HepG2 (cell line): Measurements from ENCODE around the gene SLC12A5. TPM values are rescaled to one million over a fixed set of nuclear protein-coding genes. Genes with fewer than 3 reads are reported as not detected.
A peak's percentile ranks its signal among the peaks of the same experiment; 100 is the strongest.

Source experiments
- ATAC-seq: fragments of 200-7000 bp; cut with Tn5 transposase; 3 replicates; pipeline ENCODE4 v1.9.1; 2020; ENCODE audit warnings: mild to moderate bottlenecking, moderate library complexity
- Bru-seq: library from RNA; stranded (reverse); fragments of 400-500 nt; gene quantifications from one replicate; lab custom pipeline; 2021; lab: Mats Ljungman, UMichigan
- BruChase-seq, 2 experiments: library from RNA; stranded (reverse); fragments of 400-500 nt; gene quantifications; one replicate each; lab custom pipeline; 2021; lab: Mats Ljungman, UMichigan
- BruUV-seq: library from RNA; stranded (reverse); fragments of 400-500 nt; replicated peaks from 2 replicates; lab custom pipeline; 2021; lab: Mats Ljungman, UMichigan
- CTCF ChIA-PET: fragments of 300-600 bp; formaldehyde crosslinking; extraction: SDS; loops from one replicate; lab custom pipeline; 2021; ENCODE audit warnings: low total read pairs, inconsistent platforms, low intra/inter-chr PET ratio; lab: Yijun Ruan, JAX
- POLR2A ChIA-PET: fragments of 350-600 bp; sonication (Branson Sonifier 250); formaldehyde crosslinking; loops from one replicate; lab custom pipeline; 2020; ENCODE audit warnings: antibody characterized with exemption, inconsistent platforms; lab: Yijun Ruan, JAX
- DNase-seq: peaks from one replicate; pipeline ENCODE4 v3.0.0-alpha.2; 2015; ENCODE audit warnings: low spot score
- FAIRE-seq: peaks from 3 replicates; lab custom pipeline; 2011; peaks lifted over from hg19 to GRCh38; lab: Jason Lieb, UNC
- H2AFZ ChIP-seq: one replicate; pipeline ENCODE4 v1.6.1; 2011; ENCODE audit warnings: low read length, inconsistent platforms
- H3K27ac ChIP-seq: fragments of 300-600 bp; 3 replicates; pipeline ENCODE4 v1.8.0; 2011; ENCODE audit warnings: mixed run types, mild to moderate bottlenecking, mixed read lengths, low read length, inconsistent platforms; ENCODE audit not compliant: insufficient read depth; ENCODE audit errors: extremely low read length
- H3K27me3 ChIP-seq, 2 experiments: fragments of 200-600 bp in 1 of 2; 2 replicates in 1 of 2; 3 replicates in 1 of 2; pipeline versions ENCODE4 v1.6.0 to v1.8.0; 2011; ENCODE audit warnings: low read length in 2 of 2, mild to moderate bottlenecking in 2 of 2, moderate library complexity in 2 of 2, inconsistent platforms in 1 of 2; ENCODE audit not compliant: insufficient read depth in 2 of 2, control insufficient read depth in 1 of 2
- H3K36me3 ChIP-seq, 2 experiments: fragments of 200-600 bp in 1 of 2; replicated peaks in 1 of 2; 2 replicates in 1 of 2; 3 replicates in 1 of 2; pipeline versions ENCODE4 v1.5.1 to v1.8.0; 2011; ENCODE audit warnings: low read length in 2 of 2, inconsistent platforms in 1 of 2; ENCODE audit not compliant: insufficient read depth in 2 of 2, control insufficient read depth in 1 of 2
- H3K4me1 ChIP-seq: 2 replicates; pipeline ENCODE4 v1.5.1; 2012; ENCODE audit warnings: low read length, inconsistent platforms; ENCODE audit not compliant: insufficient read depth
- H3K4me2 ChIP-seq: 2 replicates; pipeline ENCODE4 v1.6.0; 2011; ENCODE audit warnings: low read depth, low read length, inconsistent platforms
- H3K4me3 ChIP-seq, 3 experiments: fragments of 200-600 bp in 1 of 3; sonication (generic), shearing (Covaris generic) in 1 of 3; replicated peaks in 1 of 3; 2 replicates each; pipeline ENCODE4 v1.5.1; 2011 to 2016; ENCODE audit warnings: low read length in 3 of 3, inconsistent platforms in 2 of 3, low read depth in 2 of 3, mild to moderate bottlenecking in 2 of 3, control low read depth in 1 of 3, mixed read lengths in 1 of 3; ENCODE audit not compliant: insufficient read depth in 1 of 3
- H3K79me2 ChIP-seq: one replicate; pipeline ENCODE4 v1.6.1; 2011; ENCODE audit warnings: low read length, inconsistent platforms; ENCODE audit not compliant: insufficient read depth
- H3K9ac ChIP-seq: 2 replicates; pipeline ENCODE4 v1.6.0; 2011; ENCODE audit warnings: mild to moderate bottlenecking, low read depth, low read length, inconsistent platforms; ENCODE audit not compliant: insufficient read depth
- H3K9me3 ChIP-seq: 2 replicates; pipeline ENCODE4 v1.5.1; 2012; ENCODE audit warnings: mild to moderate bottlenecking, low read length
- H4K20me1 ChIP-seq: 2 replicates; pipeline ENCODE4 v1.6.0; 2011; ENCODE audit warnings: inconsistent platforms, mild to moderate bottlenecking, low read length, moderate library complexity; ENCODE audit not compliant: insufficient read depth
- HNRNPK ChIP-seq: fragments of 200-400 bp; formaldehyde crosslinking; IDR thresholded peaks from 2 replicates; pipeline ENCODE4 v1.6.1; 2018; ENCODE audit warnings: low read length, low read depth, moderate library complexity, mild to moderate bottlenecking; ENCODE audit not compliant: poor library complexity, severe bottlenecking
- POGZ ChIP-seq: sonication (generic); formaldehyde crosslinking; IDR thresholded peaks from 2 replicates; pipeline ENCODE4 v1.4.0; 2020; ENCODE audit warnings: mild to moderate bottlenecking, missing genetic modification reagents
- REL ChIP-seq: sonication (generic); formaldehyde crosslinking; conservative IDR thresholded peaks from 2 replicates; pipeline ENCODE4 v1.8.0; 2022; ENCODE audit warnings: mild to moderate bottlenecking, missing genetic modification reagents, moderate library complexity
- ZNF253 ChIP-seq: sonication (generic); formaldehyde crosslinking; IDR thresholded peaks from 2 replicates; pipeline ENCODE4 v1.8.0; 2022; ENCODE audit warnings: mild to moderate bottlenecking, missing genetic modification reagents, borderline replicate concordance
- ZNF451 ChIP-seq: sonication (generic); formaldehyde crosslinking; IDR thresholded peaks from 2 replicates; pipeline ENCODE4 v1.5.0; 2020; ENCODE audit warnings: mild to moderate bottlenecking, missing genetic modification reagents
- ZNF672 ChIP-seq: sonication (generic); formaldehyde crosslinking; IDR thresholded peaks from 2 replicates; pipeline ENCODE4 v1.8.1; 2022; ENCODE audit warnings: missing genetic modification reagents
- ZNF790 ChIP-seq: sonication (generic); formaldehyde crosslinking; IDR thresholded peaks from 2 replicates; pipeline ENCODE4 v1.8.0; 2022; ENCODE audit warnings: missing genetic modification reagents, mild to moderate bottlenecking, borderline replicate concordance
- WGBS: methylation state at CpG from one replicate; pipeline ENCODE4 v1.1.6; 2017; ENCODE audit warnings: low lambda C conversion rate; 5-methylcytosine and 5-hydroxymethylcytosine counted together
- in situ Hi-C: cut with HindIII; loops from 2 replicates; pipeline ENCODE4 v1.10.0; 2017; ENCODE audit warnings: low pct_unique_long_range_greater_than_20kb; ENCODE audit not compliant: extremely low pct_ligation_motif_present
- intact Hi-C: fragments of 100-400 bp; cut with micrococcal nuclease; formaldehyde crosslinking; loops from one replicate; pipeline ENCODE4 v1.10.0; 2022; ENCODE audit not compliant: unreplicated experiment
- long read RNA-seq, 2 experiments: library from RNA in 1 of 2; library from polyadenylated mRNA in 1 of 2; stranded (forward) in 1 of 2; unstranded in 1 of 2; transcript quantifications; one replicate each; pipeline ENCODE4 v2.0.0, GENCODE V29; 2019 to 2022
- polyA minus RNA-seq, 3 experiments: library from RNA; depleted of rRNA, polyadenylated mRNA; stranded (reverse); fragments of >200 nt; gene quantifications; 2 replicates each; pipeline ENCODE4 v1.2.3, GENCODE V29; 2011; ENCODE audit warnings: low replicate concordance in 1 of 3
- polyA plus RNA-seq, 8 experiments: library from polyadenylated mRNA; depleted of rRNA in 3 of 8; stranded (reverse) in 7 of 8; unstranded in 1 of 8; fragments of >200 nt; fragmentation: Illumina TruSeq in 4 of 8; extraction: Trizol in 4 of 8; gene quantifications; 2 replicates each; pipeline versions ENCODE4 v1.2.1 to v1.2.3, GENCODE V29; 2011 to 2016; ENCODE audit warnings: low read depth in 4 of 8, missing spikeins in 1 of 8, mixed read lengths in 1 of 8; ENCODE audit not compliant: insufficient read depth in 1 of 8
- total RNA-seq, 5 experiments: library from RNA; depleted of rRNA; stranded (reverse); fragments of >200 nt; fragmentation: Illumina TruSeq; extraction: Trizol; gene quantifications; 2 replicates each; pipeline ENCODE4 v1.2.3, GENCODE V29; 2016; ENCODE audit warnings: low read depth in 1 of 5
- TF ChIP-seq, protein P1 (sequence below): IDR thresholded peaks from 2 replicates; pipeline ENCODE4 v1.6.1; 2016; ENCODE audit warnings: low read depth, missing genetic modification reagents, missing compliant biosample characterization
- TF ChIP-seq, protein P2 (sequence below): sonication (generic); formaldehyde crosslinking; IDR thresholded peaks from 2 replicates; pipeline ENCODE4 v1.5.1; 2020; ENCODE audit warnings: missing genetic modification reagents, mild to moderate bottlenecking, borderline replicate concordance

The SLC12A5 gene
- total RNA-seq (2016; rRNA removed; fragmentation: Illumina TruSeq; extraction: Trizol) (5.3 and 5.4 TPM in 2 replicates), polyA plus RNA-seq (2011; rRNA removed) (4.3 and 5.6 TPM in 2 replicates), polyA minus RNA-seq (2011; rRNA and poly(A)+ RNA removed; ENCODE audit: low replicate concordance) (2.3 and 2.5 TPM in 2 replicates), Bru-seq, nascent RNA (percentile 29 among the genes with signal in this experiment), BruChase-seq, experiment 1, labeled RNA remaining after a 6-hour chase (percentile 31 among the genes with signal in this experiment), BruChase-seq, experiment 2, labeled RNA remaining after a 2-hour chase (percentile 31 among the genes with signal in this experiment)
- 2.8 and 4.0 TPM in 2 replicates for total RNA-seq (2016; cell fraction: cytosol; rRNA removed; fragmentation: Illumina TruSeq; extraction: Trizol; ENCODE audit: low read depth)
- total RNA-seq (2016; cell fraction: insoluble cytoplasmic fraction; rRNA removed; fragmentation: Illumina TruSeq; extraction: Trizol): 4.2 and 4.4 TPM in 2 replicates
- total RNA-seq (2016; cell fraction: membrane; rRNA removed; fragmentation: Illumina TruSeq; extraction: Trizol): 3.5 and 4.1 TPM in 2 replicates
- total RNA-seq (2016; cell fraction: nucleus; rRNA removed; fragmentation: Illumina TruSeq; extraction: Trizol): 3.0 and 3.9 TPM in 2 replicates
- polyA plus RNA-seq (2011; cell fraction: cytosol; rRNA removed): 4.5 and 6.3 TPM in 2 replicates
- 6.0 and 6.2 TPM in 2 replicates for polyA plus RNA-seq (2011; cell fraction: nucleus; rRNA removed)
- 12.9 and 15.9 TPM in 2 replicates for polyA plus RNA-seq (2012)
- polyA plus RNA-seq (2016; cell fraction: cytosol; fragmentation: Illumina TruSeq; extraction: Trizol; ENCODE audit: low read depth): 27.8 and 30.6 TPM in 2 replicates
- 18.0 and 19.7 TPM in 2 replicates for polyA plus RNA-seq (2016; cell fraction: insoluble cytoplasmic fraction; fragmentation: Illumina TruSeq; extraction: Trizol; ENCODE audit: low read depth)
- 33.5 and 42.8 TPM in 2 replicates for polyA plus RNA-seq (2016; cell fraction: membrane; fragmentation: Illumina TruSeq; extraction: Trizol; ENCODE audit: low read depth)
- polyA plus RNA-seq (2016; cell fraction: nucleus; fragmentation: Illumina TruSeq; extraction: Trizol; ENCODE audit: insufficient read depth, low read depth): 14.1 and 18.5 TPM in 2 replicates
- polyA minus RNA-seq (2011; cell fraction: cytosol; rRNA and poly(A)+ RNA removed): 1.7 and 1.8 TPM in 2 replicates
- polyA minus RNA-seq (2011; cell fraction: nucleus; rRNA and poly(A)+ RNA removed): 3.5 and 3.7 TPM in 2 replicates
- long read RNA-seq, experiment 1, transcript SLC12A5-219 (2 exons, 401 nt): major isoform, 6 of 6 reads
- long read RNA-seq, experiment 1, partial matches to known transcripts: 0 of 6 reads
- long read RNA-seq, experiment 1, other reads (novel, unspliced or antisense): 0 of 6 reads
- long read RNA-seq, experiment 2, transcript SLC12A5-219 (2 exons, 401 nt): major isoform, 14 of 19 reads
- long read RNA-seq, experiment 2, partial matches to known transcripts: 0 of 19 reads
- long read RNA-seq, experiment 2, other reads (novel, unspliced or antisense): 3 of 19 reads

DNA sequence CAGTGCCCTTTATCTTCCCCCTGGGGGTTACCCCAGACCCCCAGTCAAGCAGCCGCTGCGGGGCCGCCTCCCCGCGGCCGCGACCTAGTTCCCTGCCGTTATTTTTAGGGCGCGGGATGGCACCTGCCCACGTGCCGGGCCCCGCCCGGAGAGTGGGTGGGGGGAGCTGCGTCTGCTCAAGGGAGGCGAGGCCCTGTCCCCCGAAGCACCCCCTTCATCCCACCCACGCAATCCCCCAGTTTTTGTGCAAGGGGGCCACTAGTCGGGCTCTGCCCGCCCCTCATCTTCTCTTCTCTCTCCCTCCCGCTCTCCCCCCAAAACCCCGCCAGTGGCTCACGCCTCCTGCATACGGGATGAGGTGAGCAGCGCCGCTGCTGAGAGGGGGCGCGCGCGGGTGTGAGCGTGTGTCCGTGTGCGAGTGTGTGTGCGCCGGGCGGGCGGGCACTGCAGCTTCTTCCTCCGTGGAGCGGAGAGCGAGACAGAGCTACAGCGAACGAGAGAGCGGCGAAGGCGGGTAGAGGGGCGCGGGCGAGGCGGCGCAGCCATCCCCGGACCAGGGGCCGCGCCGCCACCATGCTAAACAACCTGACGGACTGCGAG, at the start of gene SLC12A5:
SLC12A5 (plus strand) TSS at position 444 of the 600 bp plus-strand sequence; CDS start at position 574, 130 bp downstream.
- H3K79me2 ChIP-seq: no peaks in the 10 kb centered on the region
- ChIA-PET CTCF (no interaction called here), POLR2A (no interaction called here)
- WGBS: 64% methylated on average over 56 of the region's 56 CpGs
- no peak within 1 kb of the TSS for H3K27ac ChIP-seq
- ATAC-seq (no peak; the same call in 2 of the 3 replicates), FAIRE-seq (no peak), DNase-seq (no peak)
- intact Hi-C loops: no loop called here
- H3K36me3 ChIP-seq: no peaks in the 10 kb centered on the region
- no peaks in the 10 kb centered on the region for H3K9me3 ChIP-seq
- no peak within 1 kb of the TSS for H3K4me3 ChIP-seq
- no peaks in the 10 kb centered on the region for H3K4me1 ChIP-seq
- in situ Hi-C loops: loop anchor here (10.0 kb wide), 1 partner anchor 146 kb away; no protein-coding TSS in a partner anchor
- peaks cover 31% of the 10 kb centered on the region for H4K20me1 ChIP-seq
- no TSS peak for BruUV-seq
- H3K27me3 ChIP-seq: peaks cover 7 to 32% of the 10 kb centered on the region in 2 experiments
- no peak within 1 kb of the TSS for H3K9ac ChIP-seq
- no peak within 1 kb of the TSS for H2AFZ ChIP-seq
- H3K4me2 ChIP-seq: no peak within 1 kb of the TSS
- TF ChIP-seq POGZ (CRISPR knock-in tag) (no peak), ZNF253 (CRISPR knock-in tag) (no peak), REL (0 out of 2 replicates have a peak, but pooled peaks have one; percentile 2), HNRNPK (peak; percentile 15), ZNF451 (peak; percentile 1; the same call in 1 of the 2 replicates), ZNF790 (CRISPR knock-in tag) (0 out of 2 replicates have a peak, but pooled peaks have one; percentile 5), ZNF672 (CRISPR knock-in tag) (peak; percentile 20; the same call in 1 of the 2 replicates)
- TF ChIP-seq, protein P1, sequence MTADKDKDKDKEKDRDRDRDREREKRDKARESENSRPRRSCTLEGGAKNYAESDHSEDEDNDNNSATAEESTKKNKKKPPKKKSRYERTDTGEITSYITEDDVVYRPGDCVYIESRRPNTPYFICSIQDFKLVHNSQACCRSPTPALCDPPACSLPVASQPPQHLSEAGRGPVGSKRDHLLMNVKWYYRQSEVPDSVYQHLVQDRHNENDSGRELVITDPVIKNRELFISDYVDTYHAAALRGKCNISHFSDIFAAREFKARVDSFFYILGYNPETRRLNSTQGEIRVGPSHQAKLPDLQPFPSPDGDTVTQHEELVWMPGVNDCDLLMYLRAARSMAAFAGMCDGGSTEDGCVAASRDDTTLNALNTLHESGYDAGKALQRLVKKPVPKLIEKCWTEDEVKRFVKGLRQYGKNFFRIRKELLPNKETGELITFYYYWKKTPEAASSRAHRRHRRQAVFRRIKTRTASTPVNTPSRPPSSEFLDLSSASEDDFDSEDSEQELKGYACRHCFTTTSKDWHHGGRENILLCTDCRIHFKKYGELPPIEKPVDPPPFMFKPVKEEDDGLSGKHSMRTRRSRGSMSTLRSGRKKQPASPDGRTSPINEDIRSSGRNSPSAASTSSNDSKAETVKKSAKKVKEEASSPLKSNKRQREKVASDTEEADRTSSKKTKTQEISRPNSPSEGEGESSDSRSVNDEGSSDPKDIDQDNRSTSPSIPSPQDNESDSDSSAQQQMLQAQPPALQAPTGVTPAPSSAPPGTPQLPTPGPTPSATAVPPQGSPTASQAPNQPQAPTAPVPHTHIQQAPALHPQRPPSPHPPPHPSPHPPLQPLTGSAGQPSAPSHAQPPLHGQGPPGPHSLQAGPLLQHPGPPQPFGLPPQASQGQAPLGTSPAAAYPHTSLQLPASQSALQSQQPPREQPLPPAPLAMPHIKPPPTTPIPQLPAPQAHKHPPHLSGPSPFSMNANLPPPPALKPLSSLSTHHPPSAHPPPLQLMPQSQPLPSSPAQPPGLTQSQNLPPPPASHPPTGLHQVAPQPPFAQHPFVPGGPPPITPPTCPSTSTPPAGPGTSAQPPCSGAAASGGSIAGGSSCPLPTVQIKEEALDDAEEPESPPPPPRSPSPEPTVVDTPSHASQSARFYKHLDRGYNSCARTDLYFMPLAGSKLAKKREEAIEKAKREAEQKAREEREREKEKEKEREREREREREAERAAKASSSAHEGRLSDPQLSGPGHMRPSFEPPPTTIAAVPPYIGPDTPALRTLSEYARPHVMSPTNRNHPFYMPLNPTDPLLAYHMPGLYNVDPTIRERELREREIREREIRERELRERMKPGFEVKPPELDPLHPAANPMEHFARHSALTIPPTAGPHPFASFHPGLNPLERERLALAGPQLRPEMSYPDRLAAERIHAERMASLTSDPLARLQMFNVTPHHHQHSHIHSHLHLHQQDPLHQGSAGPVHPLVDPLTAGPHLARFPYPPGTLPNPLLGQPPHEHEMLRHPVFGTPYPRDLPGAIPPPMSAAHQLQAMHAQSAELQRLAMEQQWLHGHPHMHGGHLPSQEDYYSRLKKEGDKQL (CRISPR knock-in tag): no peak
- TF ChIP-seq, protein P2, sequence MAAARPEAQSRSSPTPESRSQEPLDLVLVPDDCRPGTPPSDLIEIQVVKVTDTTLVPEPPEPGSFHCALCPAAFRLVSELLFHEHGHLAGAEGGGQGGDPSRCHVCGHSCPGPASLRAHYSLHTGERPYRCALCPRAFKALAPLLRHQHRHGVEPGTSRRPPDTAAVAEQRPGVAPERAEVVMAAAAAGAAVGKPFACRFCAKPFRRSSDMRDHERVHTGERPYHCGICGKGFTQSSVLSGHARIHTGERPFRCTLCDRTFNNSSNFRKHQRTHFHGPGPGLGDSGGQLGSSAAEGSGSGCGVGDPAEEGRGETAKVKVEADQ: 0 out of 2 replicates have a peak, but pooled peaks have one; percentile 2
